OCI-LY7 (cell line): ENCODE measurements around the gene EEPD1.

Experiments used
- EZH2phosphoT487 ChIP-seq: fragments of 200-600 bp; sonication (generic); IDR thresholded peaks from 2 replicates; pipeline ENCODE4 v1.6.1; 2018; ENCODE audit warnings: low read depth, borderline replicate concordance, mild to moderate bottlenecking, mixed run types, antibody characterized with exemption, low read length, moderate library complexity, mixed read lengths
- TF ChIP-seq, protein P1 (sequence below): fragments of 200-600 bp; sonication (generic); conservative IDR thresholded peaks from 2 replicates; pipeline ENCODE4 v1.5.1; 2014; ENCODE audit warnings: mild to moderate bottlenecking, antibody characterized with exemption, low read length, moderate library complexity, mixed read lengths

DNA sequence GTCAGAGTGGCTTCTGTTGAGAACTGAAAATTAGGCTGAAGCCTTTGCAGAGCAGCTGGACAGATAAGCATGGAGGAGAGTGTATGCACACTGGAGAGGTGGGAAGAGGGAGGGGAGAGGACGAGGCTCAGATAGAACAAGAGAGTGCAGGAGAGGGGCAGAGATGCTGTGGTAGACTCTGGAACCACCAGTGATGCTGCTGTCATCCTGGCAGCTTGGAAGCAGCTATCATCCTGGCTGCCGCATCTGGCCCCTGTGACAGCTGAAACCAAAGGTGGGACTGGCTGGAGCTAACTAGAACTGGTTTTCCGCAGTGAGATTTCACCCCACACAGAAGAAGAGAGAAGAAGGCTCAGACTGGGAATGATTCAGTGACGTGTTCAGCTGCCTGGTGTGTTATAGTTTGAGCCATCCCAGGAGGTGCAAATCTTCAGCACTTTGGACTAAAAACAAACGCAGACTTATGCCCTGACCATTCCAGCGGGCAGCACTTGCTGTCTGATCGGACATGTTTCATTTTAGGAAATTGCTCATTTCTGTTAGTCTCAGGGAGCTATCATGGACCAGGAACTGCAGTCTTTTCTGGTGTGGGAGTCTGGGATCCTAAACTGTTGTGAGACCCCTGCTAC is 38.4 kb downstream of the EEPD1 start:
- TF ChIP-seq, protein P1, sequence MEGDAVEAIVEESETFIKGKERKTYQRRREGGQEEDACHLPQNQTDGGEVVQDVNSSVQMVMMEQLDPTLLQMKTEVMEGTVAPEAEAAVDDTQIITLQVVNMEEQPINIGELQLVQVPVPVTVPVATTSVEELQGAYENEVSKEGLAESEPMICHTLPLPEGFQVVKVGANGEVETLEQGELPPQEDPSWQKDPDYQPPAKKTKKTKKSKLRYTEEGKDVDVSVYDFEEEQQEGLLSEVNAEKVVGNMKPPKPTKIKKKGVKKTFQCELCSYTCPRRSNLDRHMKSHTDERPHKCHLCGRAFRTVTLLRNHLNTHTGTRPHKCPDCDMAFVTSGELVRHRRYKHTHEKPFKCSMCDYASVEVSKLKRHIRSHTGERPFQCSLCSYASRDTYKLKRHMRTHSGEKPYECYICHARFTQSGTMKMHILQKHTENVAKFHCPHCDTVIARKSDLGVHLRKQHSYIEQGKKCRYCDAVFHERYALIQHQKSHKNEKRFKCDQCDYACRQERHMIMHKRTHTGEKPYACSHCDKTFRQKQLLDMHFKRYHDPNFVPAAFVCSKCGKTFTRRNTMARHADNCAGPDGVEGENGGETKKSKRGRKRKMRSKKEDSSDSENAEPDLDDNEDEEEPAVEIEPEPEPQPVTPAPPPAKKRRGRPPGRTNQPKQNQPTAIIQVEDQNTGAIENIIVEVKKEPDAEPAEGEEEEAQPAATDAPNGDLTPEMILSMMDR, result no peak
- TF ChIP-seq EZH2phosphoT487, result no peak
